Neural crest cell (in vitro differentiated cells): Measurements from ENCODE around the gene WDR45B. TPM values are rescaled to one million over a fixed set of nuclear protein-coding genes. Genes with fewer than 3 reads are reported as not detected.

Source experiments
- DNase-seq: peaks from one replicate; pipeline ENCODE4 v3.0.0; 2021; ENCODE audit warnings: low read depth, mixed read lengths, low spot score
- H3K27ac Mint-ChIP-seq: one replicate; pipeline ENCODE4 v1.8.0; 2021; ENCODE audit warnings: mild to moderate bottlenecking, mixed read lengths; ENCODE audit not compliant: unreplicated experiment
- H3K27me3 Mint-ChIP-seq: 2 replicates; pipeline ENCODE4 v1.8.0; 2021; ENCODE audit warnings: low read depth, mild to moderate bottlenecking, mixed read lengths
- H3K36me3 Mint-ChIP-seq: 2 replicates; pipeline ENCODE4 v1.8.0; 2021; ENCODE audit warnings: low read depth, mild to moderate bottlenecking, mixed read lengths
- H3K4me1 Mint-ChIP-seq: 2 replicates; pipeline ENCODE4 v1.8.0; 2021; ENCODE audit warnings: mixed read lengths
- H3K4me3 Mint-ChIP-seq: one replicate; pipeline ENCODE4 v1.8.0; 2021; ENCODE audit warnings: mild to moderate bottlenecking, mixed read lengths
- H3K9me3 Mint-ChIP-seq: 2 replicates; pipeline ENCODE4 v1.8.0; 2021; ENCODE audit warnings: mixed read lengths
- total RNA-seq: library from RNA; stranded (reverse); gene quantifications from 2 replicates; pipeline ENCODE4 v1.2.1, GENCODE V29; 2021
- TF ChIP-seq, protein P1 (sequence below): fragments of 200-600 bp; sonication (generic); conservative IDR thresholded peaks from 2 replicates; pipeline ENCODE4 v1.5.0; 2021; ENCODE audit warnings: antibody characterized with exemption, mild to moderate bottlenecking

Gene WDR45B
- total RNA-seq, 1 donor from 2014 or later, result 57.1 TPM

DNA sequence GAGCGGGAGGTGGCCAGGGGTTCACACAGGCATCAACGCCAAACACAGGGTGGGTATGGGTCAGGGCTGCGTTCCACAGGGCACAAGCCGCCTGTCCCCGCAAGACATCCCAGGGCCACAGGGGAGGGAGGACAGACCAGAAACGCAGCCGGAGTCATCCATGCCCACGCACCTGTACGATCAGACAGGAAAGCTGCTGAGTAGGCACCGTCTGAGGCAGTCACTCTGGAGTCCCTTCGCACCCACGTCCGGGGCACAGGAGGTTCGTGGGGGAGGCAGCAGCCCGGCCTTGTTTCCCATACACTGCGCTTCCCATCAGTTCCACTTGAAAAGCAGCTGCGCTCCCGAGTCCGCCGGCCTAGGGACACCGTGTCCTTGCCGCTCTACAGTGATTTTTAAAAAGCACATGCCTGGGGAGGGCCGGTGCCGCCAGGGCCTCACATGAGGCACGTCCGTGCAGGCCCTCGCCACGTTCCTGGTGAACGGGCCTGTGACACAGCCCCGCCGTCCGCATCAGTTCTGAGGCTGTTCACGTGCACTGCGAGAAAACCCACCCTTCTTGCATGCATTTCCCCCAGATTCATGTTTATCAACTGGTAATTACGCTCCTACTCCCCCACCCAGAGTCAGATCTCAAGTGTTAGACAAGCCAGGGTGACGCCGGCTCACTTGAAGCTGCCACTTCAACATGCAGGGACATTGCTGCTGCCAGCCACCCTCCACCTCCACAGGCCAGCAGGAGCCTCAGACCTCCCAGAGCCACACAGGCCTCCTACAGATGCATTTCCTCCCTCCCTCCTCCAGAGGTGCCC lies 34.8 kb downstream of the WDR45B start:
- H3K4me1 Mint-ChIP-seq, result peaks cover 9% of the 10 kb centered on the region
- no peaks in the 10 kb centered on the region for H3K9me3 Mint-ChIP-seq
- DNase-seq, result no peak
- peaks cover 40% of the 10 kb centered on the region for H3K36me3 Mint-ChIP-seq
- no peak overlapping the region for H3K4me3 Mint-ChIP-seq
- H3K27ac Mint-ChIP-seq, result no peak overlapping the region
- no peaks in the 10 kb centered on the region for H3K27me3 Mint-ChIP-seq
- TF ChIP-seq, protein P1, sequence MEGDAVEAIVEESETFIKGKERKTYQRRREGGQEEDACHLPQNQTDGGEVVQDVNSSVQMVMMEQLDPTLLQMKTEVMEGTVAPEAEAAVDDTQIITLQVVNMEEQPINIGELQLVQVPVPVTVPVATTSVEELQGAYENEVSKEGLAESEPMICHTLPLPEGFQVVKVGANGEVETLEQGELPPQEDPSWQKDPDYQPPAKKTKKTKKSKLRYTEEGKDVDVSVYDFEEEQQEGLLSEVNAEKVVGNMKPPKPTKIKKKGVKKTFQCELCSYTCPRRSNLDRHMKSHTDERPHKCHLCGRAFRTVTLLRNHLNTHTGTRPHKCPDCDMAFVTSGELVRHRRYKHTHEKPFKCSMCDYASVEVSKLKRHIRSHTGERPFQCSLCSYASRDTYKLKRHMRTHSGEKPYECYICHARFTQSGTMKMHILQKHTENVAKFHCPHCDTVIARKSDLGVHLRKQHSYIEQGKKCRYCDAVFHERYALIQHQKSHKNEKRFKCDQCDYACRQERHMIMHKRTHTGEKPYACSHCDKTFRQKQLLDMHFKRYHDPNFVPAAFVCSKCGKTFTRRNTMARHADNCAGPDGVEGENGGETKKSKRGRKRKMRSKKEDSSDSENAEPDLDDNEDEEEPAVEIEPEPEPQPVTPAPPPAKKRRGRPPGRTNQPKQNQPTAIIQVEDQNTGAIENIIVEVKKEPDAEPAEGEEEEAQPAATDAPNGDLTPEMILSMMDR, result peak; percentile 17

DNA sequence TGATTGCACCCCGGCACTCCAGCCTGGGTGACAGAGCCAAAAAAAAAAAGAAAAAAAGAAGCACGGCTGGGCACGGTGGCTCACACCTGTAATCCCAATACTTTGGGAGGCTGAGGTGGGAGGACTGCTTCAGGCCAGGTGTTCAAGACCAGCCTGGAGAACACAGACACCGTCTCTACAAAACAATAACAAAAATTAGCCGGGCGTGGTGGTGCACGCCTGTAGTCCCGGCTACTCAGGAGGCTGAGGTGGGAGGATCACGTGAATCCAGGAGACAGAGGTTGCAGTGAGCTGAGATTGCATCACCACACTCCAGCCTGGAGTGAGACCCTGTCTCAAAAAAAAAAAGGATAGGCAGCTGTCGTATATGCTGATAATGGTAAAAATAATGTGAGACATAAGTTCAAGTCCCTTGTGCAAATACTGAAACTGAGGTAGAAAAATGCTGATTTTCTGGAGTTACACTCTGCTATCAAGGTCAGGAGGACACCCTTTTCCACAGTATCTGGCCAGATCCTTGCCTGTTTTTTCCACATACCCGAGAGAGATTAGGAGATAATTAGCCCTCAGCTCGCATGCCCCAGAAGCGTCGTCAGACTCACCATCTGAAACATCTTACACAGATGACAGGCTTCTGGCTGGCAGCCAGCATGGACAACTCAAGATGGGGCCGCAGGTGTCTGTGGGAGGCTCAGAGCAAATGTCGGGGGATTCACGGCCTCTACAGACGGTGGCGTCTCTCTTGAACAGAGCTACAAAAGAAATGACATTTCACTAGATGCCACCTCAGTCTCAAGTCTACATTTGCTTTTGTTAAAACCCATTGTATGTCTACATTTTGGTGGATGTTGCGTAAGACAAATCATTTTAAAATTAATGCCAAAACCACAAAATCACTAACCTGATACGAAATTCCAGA lies 36.8 kb downstream of the WDR45B start:
- TF ChIP-seq, protein P1, result no peak
- H3K4me3 Mint-ChIP-seq, result no peak overlapping the region
- H3K27ac Mint-ChIP-seq, result no peak overlapping the region
- H3K36me3 Mint-ChIP-seq, result peaks cover 40% of the 10 kb centered on the region
- peaks cover 9% of the 10 kb centered on the region for H3K4me1 Mint-ChIP-seq
- no peaks in the 10 kb centered on the region for H3K27me3 Mint-ChIP-seq
- DNase-seq, result no peak
- H3K9me3 Mint-ChIP-seq, result no peaks in the 10 kb centered on the region

DNA sequence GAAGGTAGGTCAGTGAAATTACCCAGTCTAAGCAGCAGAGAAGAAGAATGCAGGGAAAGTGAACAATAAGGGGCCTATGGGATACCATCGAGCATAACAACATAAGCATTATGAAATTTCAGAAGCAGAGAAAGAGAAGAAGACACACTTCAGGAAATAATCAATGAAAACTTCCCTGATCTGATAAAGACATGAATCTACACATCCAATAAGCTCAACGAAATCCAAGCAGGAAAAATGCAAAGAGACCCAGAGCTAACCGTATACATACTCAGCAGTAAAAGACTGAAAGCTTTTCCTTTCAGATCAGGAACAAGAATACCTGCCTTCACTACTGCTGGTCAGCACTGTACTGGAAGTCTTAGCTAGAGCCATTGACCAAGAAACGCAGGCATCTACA lies 38.6 kb downstream of the WDR45B start:
- DNase-seq, result no peak
- H3K9me3 Mint-ChIP-seq, result no peaks in the 10 kb centered on the region
- peaks cover 32% of the 10 kb centered on the region for H3K36me3 Mint-ChIP-seq
- peak overlapping the region; percentile 37 for H3K27ac Mint-ChIP-seq
- peak overlapping the region; percentile 14 for H3K4me3 Mint-ChIP-seq
- TF ChIP-seq, protein P1, result no peak
- H3K27me3 Mint-ChIP-seq, result no peaks in the 10 kb centered on the region
- peaks cover 14% of the 10 kb centered on the region for H3K4me1 Mint-ChIP-seq

DNA sequence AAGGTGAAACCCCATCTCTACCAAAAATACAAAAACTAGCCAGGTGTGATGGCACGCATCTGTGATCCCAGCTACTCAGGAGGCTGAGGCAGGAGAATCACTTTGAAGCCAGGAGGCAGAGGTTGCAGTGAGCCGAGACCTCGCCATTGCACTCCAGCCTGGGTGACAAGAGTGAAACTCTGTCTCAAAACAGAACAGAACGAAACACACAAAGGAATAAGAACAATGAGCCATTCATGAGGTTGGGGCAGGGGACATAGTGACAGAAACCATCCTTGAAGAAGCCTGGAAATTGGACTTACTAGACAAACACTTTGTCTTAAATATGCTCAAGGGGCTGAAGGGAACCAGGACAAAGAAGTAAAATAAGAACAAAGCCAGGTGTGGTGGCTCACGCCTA lies 39.4 kb downstream of the WDR45B start:
- no peak for DNase-seq
- Mint-ChIP-seq H3K36me3 (peaks cover 33% of the 10 kb centered on the region), H3K27ac (peak overlapping the region; percentile 64), H3K9me3 (no peaks in the 10 kb centered on the region), H3K4me3 (peak overlapping the region; percentile 10), H3K4me1 (peaks cover 19% of the 10 kb centered on the region), H3K27me3 (no peaks in the 10 kb centered on the region)
- TF ChIP-seq, protein P1, result no peak

DNA sequence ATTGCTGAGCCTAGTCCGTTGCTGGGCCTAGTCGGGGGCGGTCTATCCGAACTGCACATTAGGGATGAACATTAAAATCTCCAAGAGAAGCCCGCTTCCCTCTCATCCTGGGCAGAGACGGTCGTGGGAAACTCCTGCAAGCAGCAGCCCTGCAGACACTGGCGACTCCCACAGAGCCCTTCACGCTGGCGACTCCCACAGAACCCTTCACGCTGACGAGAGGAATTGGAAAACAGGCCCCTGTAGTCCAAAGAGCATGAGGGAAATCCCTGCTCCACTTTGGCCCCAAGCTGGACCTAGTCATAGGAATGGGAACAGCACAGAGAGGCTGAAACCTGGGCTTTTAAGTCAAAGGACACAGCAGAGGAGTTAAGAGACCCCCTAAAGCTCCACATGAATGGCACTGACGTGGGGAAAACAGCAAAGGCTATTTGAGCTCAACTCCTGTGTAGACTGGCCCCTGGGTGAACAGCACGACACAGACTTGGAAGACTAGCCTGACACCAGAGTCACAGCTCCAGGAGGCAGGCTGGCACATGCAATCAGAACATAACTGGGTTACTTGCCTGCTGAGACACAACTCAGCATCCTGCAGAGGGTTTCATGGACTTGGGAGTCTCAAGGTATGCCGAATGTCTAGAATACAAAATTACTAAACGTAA lies 42.2 kb downstream of the WDR45B start:
- Mint-ChIP-seq H3K9me3 (no peaks in the 10 kb centered on the region), H3K4me3 (no peak overlapping the region), H3K36me3 (peaks cover 32% of the 10 kb centered on the region), H3K27me3 (no peaks in the 10 kb centered on the region), H3K27ac (no peak overlapping the region), H3K4me1 (peaks cover 22% of the 10 kb centered on the region)
- TF ChIP-seq, protein P1, result no peak
- DNase-seq, result no peak
